ENCODE measurements around the gene THADA. TPM values are rescaled to one million over a fixed set of nuclear protein-coding genes. Genes with fewer than 3 reads are reported as not detected.

THADA gene
- total and polyA plus RNA-seq, 10 donors = 14.2 to 51.3 (median 40.0) TPM

- Histone ChIP-seq H3K27me3 (replicated peaks in 1 of 7) (no peaks in the 10 kb centered on the region), H3K36me3 (peaks cover 0 to 71% (median 0%) of the 10 kb centered on the region in 6 donors), H3K4me1 (peaks cover 11 to 52% (median 37%) of the 10 kb centered on the region in 6 donors), H3K9me3 (no peaks in the 10 kb centered on the region), H3K4me3 (no peak overlapping the region), H3K27ac (peak overlapping the region; percentile 49 to 85 (median 78))
- no peak for DNase-seq
- TF ChIP-seq CTCF (IDR thresholded peaks at IDR 0.05 in 8 of 11, conservative IDR thresholded peaks at IDR 0.05 in 3 of 11) = no peak
- no peak for TF ChIP-seq POLR2A (IDR thresholded peaks at IDR 0.05)
- no peak for TF ChIP-seq POLR2AphosphoS5 (IDR thresholded peaks at IDR 0.05)
- intact Hi-C loops (cut with DNase I; ENCODE audit: low total_unique reads) = no loop called here
- 75 to 88% (median 77%) methylated on average over 10 of the region's 10 CpGs for WGBS, 5 donors
Measured at GRCh38 chr2:43268066-43268953, 327.5 kb downstream of the THADA start.

- DNase-seq = no peak
- H3K27ac ChIP-seq = peak overlapping the region; percentile 49 to 85 (median 78)
- 81 to 90% (median 87%) methylated on average over 7 of the region's 7 CpGs for WGBS, 5 donors
- TF ChIP-seq POLR2AphosphoS5 (IDR thresholded peaks at IDR 0.05) (peak in 2 of 3 donors; percentile 58 to 65), POLR2A (IDR thresholded peaks at IDR 0.05) (no peak)
- no peak overlapping the region for H3K4me3 ChIP-seq
- H3K36me3 ChIP-seq = peaks cover 0 to 74% (median 0%) of the 10 kb centered on the region in 6 donors
- intact Hi-C loops (cut with DNase I; ENCODE audit: low total_unique reads) = no loop called here
- no peaks in the 10 kb centered on the region for H3K9me3 ChIP-seq
- peaks cover 11 to 52% (median 34%) of the 10 kb centered on the region in 6 donors for H3K4me1 ChIP-seq
- H3K27me3 ChIP-seq (replicated peaks in 1 of 7) = no peaks in the 10 kb centered on the region
Measured at GRCh38 chr2:43267381-43267780, 328.5 kb downstream of the THADA start.

GRCh38 chr2:43266711-43267111, 329.1 kb downstream of the THADA start:
- DNase-seq = no peak

GRCh38 chr2:43265421-43265820, 330.4 kb downstream of the THADA start:
- no peak for DNase-seq
- intact Hi-C loops (cut with DNase I; ENCODE audit: low total_unique reads) = no loop called here
- TF ChIP-seq CTCF (IDR thresholded peaks at IDR 0.05 in 8 of 11, conservative IDR thresholded peaks at IDR 0.05 in 3 of 11) (no peak), POLR2A (IDR thresholded peaks at IDR 0.05) (no peak), POLR2AphosphoS5 (IDR thresholded peaks at IDR 0.05) (no peak)
- no peaks in the 10 kb centered on the region for H3K9me3 ChIP-seq
- H3K4me3 ChIP-seq = no peak overlapping the region
- 80 to 91% (median 81%) methylated on average over 9 of the region's 9 CpGs for WGBS, 5 donors
- H3K27me3 ChIP-seq (replicated peaks in 1 of 7) = no peaks in the 10 kb centered on the region
- peak overlapping the region in 6 of 8 donors; percentile 3 to 85 (median 47) for H3K27ac ChIP-seq
- peaks cover 11 to 47% (median 31%) of the 10 kb centered on the region in 6 donors for H3K4me1 ChIP-seq
- peaks cover 0 to 68% (median 0%) of the 10 kb centered on the region in 6 donors for H3K36me3 ChIP-seq

More at GRCh38 chr2:43266711-43267111, 329.1 kb downstream of the THADA start:
- Histone ChIP-seq H3K4me3 (no peak overlapping the region), H3K36me3 (peaks cover 0 to 75% (median 0%) of the 10 kb centered on the region in 6 donors), H3K27ac (peak overlapping the region; percentile 49 to 85 (median 78)), H3K4me1 (peaks cover 11 to 52% (median 34%) of the 10 kb centered on the region in 6 donors), H3K27me3 (replicated peaks in 1 of 7) (no peaks in the 10 kb centered on the region), H3K9me3 (no peaks in the 10 kb centered on the region)
- intact Hi-C loops (cut with DNase I; ENCODE audit: low total_unique reads) = no loop called here
- WGBS, 5 donors = 22 to 47% (median 40%) methylated on average over 4 of the region's 4 CpGs
- TF ChIP-seq CTCF (IDR thresholded peaks at IDR 0.05 in 8 of 11, conservative IDR thresholded peaks at IDR 0.05 in 3 of 11) (no peak), POLR2A (IDR thresholded peaks at IDR 0.05) (no peak), POLR2AphosphoS5 (IDR thresholded peaks at IDR 0.05) (no peak)
